HEK293 (cell line): Measurements from ENCODE around the gene MICAL3.

ENCODE experiments used
- CTCF ChIA-PET: fragments of 350-600 bp; formaldehyde crosslinking; extraction: SDS; loops from one replicate; lab custom pipeline; 2021; ENCODE audit warnings: antibody characterized with exemption; lab: Yijun Ruan, JAX
- POLR2A ChIA-PET: fragments of 300-600 bp; formaldehyde crosslinking; extraction: SDS; loops from one replicate; lab custom pipeline; 2020; ENCODE audit warnings: antibody characterized with exemption, inconsistent platforms; lab: Yijun Ruan, JAX
- H3K27ac ChIP-seq: fragments of 200-500 bp; sonication (Bioruptor generic); 2 replicates; pipeline ENCODE4 v1.5.1; 2014; ENCODE audit warnings: low read depth, low read length, control low read depth, inconsistent platforms; ENCODE audit errors: extremely low read depth
- H3K36me3 ChIP-seq, 2 experiments: fragments of 200-500 bp in 1 of 2; sonication (Bioruptor generic) in 1 of 2; 1 replicate in 1 of 2; 2 replicates in 1 of 2; pipeline ENCODE4 v1.5.1; 2014 to 2017; ENCODE audit warnings: inconsistent platforms in 2 of 2, low read length in 2 of 2; ENCODE audit not compliant: control insufficient read depth in 2 of 2, insufficient read depth in 1 of 2
- H3K4me1 ChIP-seq: fragments of 200-500 bp; sonication (Bioruptor generic); 2 replicates; pipeline ENCODE4 v1.5.1; 2014; ENCODE audit warnings: mild to moderate bottlenecking, low read length, inconsistent platforms; ENCODE audit not compliant: control insufficient read depth, insufficient read depth
- H3K4me3 ChIP-seq: 2 replicates; pipeline ENCODE4 v1.5.1; 2011; ENCODE audit warnings: low read depth, mild to moderate bottlenecking, control low read depth, low read length, moderate library complexity
- H3K9me3 ChIP-seq: fragments of 200-500 bp; sonication (Bioruptor generic); 2 replicates; pipeline ENCODE4 v1.5.1; 2014; ENCODE audit warnings: low read depth, low read length, inconsistent platforms; ENCODE audit not compliant: control insufficient read depth, insufficient read depth
- HOXA7 ChIP-seq: sonication (generic); formaldehyde crosslinking; IDR thresholded peaks from 2 replicates; pipeline ENCODE4 v1.8.1; 2022; ENCODE audit warnings: missing genetic modification reagents, borderline replicate concordance
- OSR2 ChIP-seq: fragments of 450-650 bp; formaldehyde crosslinking; IDR thresholded peaks from 2 replicates; pipeline ENCODE4 v1.5.1; 2016; ENCODE audit warnings: missing biosample characterization, missing genetic modification characterization
- SP3 ChIP-seq: fragments of 450-650 bp; formaldehyde crosslinking; IDR thresholded peaks from 2 replicates; pipeline ENCODE4 v1.5.1; 2016; ENCODE audit warnings: missing biosample characterization, missing genetic modification characterization
- YY1 ChIP-seq: fragments of 450-650 bp; formaldehyde crosslinking; IDR thresholded peaks from 2 replicates; pipeline ENCODE4 v1.5.1; 2018; ENCODE audit warnings: missing biosample characterization, missing genetic modification characterization
- ZBTB48 ChIP-seq: fragments of 450-650 bp; formaldehyde crosslinking; IDR thresholded peaks from 2 replicates; pipeline ENCODE4 v1.5.1; 2016; ENCODE audit warnings: missing biosample characterization, missing genetic modification characterization
- ZBTB7A ChIP-seq: fragments of 450-650 bp; formaldehyde crosslinking; IDR thresholded peaks from 2 replicates; pipeline ENCODE4 v1.5.1; 2016; ENCODE audit warnings: low read depth, missing biosample characterization, missing genetic modification characterization
- ZFP37 ChIP-seq: fragments of 450-650 bp; formaldehyde crosslinking; IDR thresholded peaks from 2 replicates; pipeline ENCODE4 v1.5.1; 2016; ENCODE audit warnings: missing biosample characterization, missing genetic modification characterization
- ZNF114 ChIP-seq: fragments of 450-650 bp; formaldehyde crosslinking; IDR thresholded peaks from 2 replicates; pipeline ENCODE4 v1.5.0; 2017; ENCODE audit warnings: missing biosample characterization, missing genetic modification characterization
- ZNF146 ChIP-seq: fragments of 450-650 bp; formaldehyde crosslinking; IDR thresholded peaks from 2 replicates; pipeline ENCODE4 v1.5.1; 2016; ENCODE audit warnings: missing biosample characterization, missing genetic modification characterization
- ZNF423 ChIP-seq: fragments of 450-650 bp; formaldehyde crosslinking; IDR thresholded peaks from 2 replicates; pipeline ENCODE4 v1.5.1; 2016; ENCODE audit warnings: missing biosample characterization, missing genetic modification characterization
- ZNF548 ChIP-seq: fragments of 450-650 bp; formaldehyde crosslinking; IDR thresholded peaks from 2 replicates; pipeline ENCODE4 v1.5.1; 2016; ENCODE audit warnings: missing biosample characterization, missing genetic modification characterization
- ZNF549 ChIP-seq: fragments of 450-650 bp; IDR thresholded peaks from 2 replicates; pipeline ENCODE4 v1.5.1; 2018; ENCODE audit warnings: missing biosample characterization, missing genetic modification characterization, mild to moderate bottlenecking, inconsistent platforms, moderate library complexity
- ZNF596 ChIP-seq: fragments of 450-650 bp; IDR thresholded peaks from 2 replicates; pipeline ENCODE4 v1.5.0; 2018; ENCODE audit warnings: missing biosample characterization, mild to moderate bottlenecking, missing genetic modification characterization, moderate library complexity
- ZNF701 ChIP-seq: fragments of 450-650 bp; formaldehyde crosslinking; IDR thresholded peaks from 2 replicates; pipeline ENCODE4 v1.5.1; 2016; ENCODE audit warnings: missing biosample characterization, missing genetic modification characterization
- ZNF776 ChIP-seq: fragments of 450-650 bp; formaldehyde crosslinking; IDR thresholded peaks from 2 replicates; pipeline ENCODE4 v1.5.0; 2017; ENCODE audit warnings: missing biosample characterization, missing genetic modification characterization, borderline replicate concordance
- ZNF785 ChIP-seq: fragments of 450-650 bp; formaldehyde crosslinking; IDR thresholded peaks from 2 replicates; pipeline ENCODE4 v1.5.1; 2016; ENCODE audit warnings: missing biosample characterization, missing genetic modification characterization
- ZNF837 ChIP-seq: fragments of 450-650 bp; formaldehyde crosslinking; IDR thresholded peaks from 2 replicates; pipeline ENCODE4 v1.5.1; 2016; ENCODE audit warnings: missing biosample characterization, missing genetic modification characterization
- TF ChIP-seq, protein P1 (sequence below): fragments of 450-650 bp; formaldehyde crosslinking; IDR thresholded peaks from 2 replicates; pipeline ENCODE4 v1.5.1; 2016; ENCODE audit warnings: missing biosample characterization, missing genetic modification characterization
- TF ChIP-seq, protein P2 (sequence below): fragments of 450-650 bp; formaldehyde crosslinking; IDR thresholded peaks from 2 replicates; pipeline ENCODE4 v1.5.1; 2016; ENCODE audit warnings: missing biosample characterization, missing genetic modification characterization, low read depth
- TF ChIP-seq, protein P3 (sequence below): fragments of 450-650 bp; IDR thresholded peaks from 2 replicates; pipeline ENCODE4 v1.5.1; 2018; ENCODE audit warnings: missing biosample characterization, mild to moderate bottlenecking, missing genetic modification characterization
- TF ChIP-seq, protein P4 (sequence below): fragments of 450-650 bp; formaldehyde crosslinking; IDR thresholded peaks from 2 replicates; pipeline ENCODE4 v1.5.0; 2017; ENCODE audit warnings: missing biosample characterization, missing genetic modification characterization, borderline replicate concordance
- TF ChIP-seq, protein P5 (sequence below): fragments of 450-650 bp; formaldehyde crosslinking; IDR thresholded peaks from 2 replicates; pipeline ENCODE4 v1.5.1; 2016; ENCODE audit warnings: missing biosample characterization, missing genetic modification characterization
- TF ChIP-seq, protein P6 (sequence below): fragments of 450-650 bp; formaldehyde crosslinking; IDR thresholded peaks from 2 replicates; pipeline ENCODE4 v1.5.1; 2016; ENCODE audit warnings: missing biosample characterization, missing genetic modification characterization
- TF ChIP-seq, protein P7 (sequence below): fragments of 450-650 bp; formaldehyde crosslinking; IDR thresholded peaks from 2 replicates; pipeline ENCODE4 v1.5.1; 2017; ENCODE audit warnings: missing biosample characterization, missing genetic modification characterization
- TF ChIP-seq, protein P8 (sequence below): fragments of 450-650 bp; formaldehyde crosslinking; IDR thresholded peaks from 2 replicates; pipeline ENCODE4 v1.5.1; 2016; ENCODE audit warnings: missing biosample characterization, missing genetic modification characterization

MICAL3 gene

DNA sequence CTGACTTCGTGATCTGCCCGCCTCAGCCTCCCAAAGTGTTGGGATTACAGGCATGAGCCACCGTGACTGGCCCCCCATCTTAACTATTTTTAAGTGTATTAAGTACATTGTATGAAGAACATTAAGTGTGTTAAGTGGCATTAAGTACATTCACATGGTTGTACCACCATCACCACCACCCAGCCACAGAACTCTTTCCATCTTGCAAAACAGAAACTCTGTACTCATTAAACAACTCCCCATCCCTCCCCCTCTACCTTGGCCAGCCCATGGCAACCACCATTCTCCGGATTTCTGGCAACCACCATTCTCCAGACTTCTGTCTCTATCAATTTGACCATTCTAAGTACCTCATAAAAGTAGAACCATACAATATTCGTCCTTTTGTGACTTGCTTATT lies 35.6 kb upstream of the MICAL3 start:
- ChIA-PET POLR2A (no interaction called here), CTCF (interaction anchor here (0.6 to 5.3 kb wide), 2 partner anchors 16 to 137 kb away, joined by 4 to 34 read pairs; no protein-coding TSS in a partner anchor)
- Histone ChIP-seq H3K4me1 (peaks cover 24% of the 10 kb centered on the region), H3K36me3 (no peaks in the 10 kb centered on the region), H3K9me3 (no peaks in the 10 kb centered on the region), H3K4me3 (no peak overlapping the region), H3K27ac (no peak overlapping the region)
- TF ChIP-seq ZBTB7A (tag by site-specific recombination) (no peak), ZFP37 (tag by site-specific recombination) (no peak), ZNF596 (no peak), ZNF837 (tag by site-specific recombination) (no peak), ZNF548 (tag by site-specific recombination) (no peak), OSR2 (tag by site-specific recombination) (no peak), YY1 (tag by site-specific recombination) (no peak), ZNF549 (tag by site-specific recombination) (no peak), HOXA7 (CRISPR knock-in tag) (no peak), ZNF114 (tag by site-specific recombination) (no peak), ZNF423 (tag by site-specific recombination) (no peak)
- TF ChIP-seq, protein P1, sequence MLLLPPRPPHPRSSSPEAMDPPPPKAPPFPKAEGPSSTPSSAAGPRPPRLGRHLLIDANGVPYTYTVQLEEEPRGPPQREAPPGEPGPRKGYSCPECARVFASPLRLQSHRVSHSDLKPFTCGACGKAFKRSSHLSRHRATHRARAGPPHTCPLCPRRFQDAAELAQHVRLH (tag by site-specific recombination) = no peak
- TF ChIP-seq, protein P2, sequence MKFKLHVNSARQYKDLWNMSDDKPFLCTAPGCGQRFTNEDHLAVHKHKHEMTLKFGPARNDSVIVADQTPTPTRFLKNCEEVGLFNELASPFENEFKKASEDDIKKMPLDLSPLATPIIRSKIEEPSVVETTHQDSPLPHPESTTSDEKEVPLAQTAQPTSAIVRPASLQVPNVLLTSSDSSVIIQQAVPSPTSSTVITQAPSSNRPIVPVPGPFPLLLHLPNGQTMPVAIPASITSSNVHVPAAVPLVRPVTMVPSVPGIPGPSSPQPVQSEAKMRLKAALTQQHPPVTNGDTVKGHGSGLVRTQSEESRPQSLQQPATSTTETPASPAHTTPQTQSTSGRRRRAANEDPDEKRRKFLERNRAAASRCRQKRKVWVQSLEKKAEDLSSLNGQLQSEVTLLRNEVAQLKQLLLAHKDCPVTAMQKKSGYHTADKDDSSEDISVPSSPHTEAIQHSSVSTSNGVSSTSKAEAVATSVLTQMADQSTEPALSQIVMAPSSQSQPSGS (tag by site-specific recombination) = no peak
- TF ChIP-seq, protein P3, sequence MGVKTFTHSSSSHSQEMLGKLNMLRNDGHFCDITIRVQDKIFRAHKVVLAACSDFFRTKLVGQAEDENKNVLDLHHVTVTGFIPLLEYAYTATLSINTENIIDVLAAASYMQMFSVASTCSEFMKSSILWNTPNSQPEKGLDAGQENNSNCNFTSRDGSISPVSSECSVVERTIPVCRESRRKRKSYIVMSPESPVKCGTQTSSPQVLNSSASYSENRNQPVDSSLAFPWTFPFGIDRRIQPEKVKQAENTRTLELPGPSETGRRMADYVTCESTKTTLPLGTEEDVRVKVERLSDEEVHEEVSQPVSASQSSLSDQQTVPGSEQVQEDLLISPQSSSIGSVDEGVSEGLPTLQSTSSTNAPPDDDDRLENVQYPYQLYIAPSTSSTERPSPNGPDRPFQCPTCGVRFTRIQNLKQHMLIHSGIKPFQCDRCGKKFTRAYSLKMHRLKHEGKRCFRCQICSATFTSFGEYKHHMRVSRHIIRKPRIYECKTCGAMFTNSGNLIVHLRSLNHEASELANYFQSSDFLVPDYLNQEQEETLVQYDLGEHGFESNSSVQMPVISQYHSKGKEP = no peak
- TF ChIP-seq, protein P4, sequence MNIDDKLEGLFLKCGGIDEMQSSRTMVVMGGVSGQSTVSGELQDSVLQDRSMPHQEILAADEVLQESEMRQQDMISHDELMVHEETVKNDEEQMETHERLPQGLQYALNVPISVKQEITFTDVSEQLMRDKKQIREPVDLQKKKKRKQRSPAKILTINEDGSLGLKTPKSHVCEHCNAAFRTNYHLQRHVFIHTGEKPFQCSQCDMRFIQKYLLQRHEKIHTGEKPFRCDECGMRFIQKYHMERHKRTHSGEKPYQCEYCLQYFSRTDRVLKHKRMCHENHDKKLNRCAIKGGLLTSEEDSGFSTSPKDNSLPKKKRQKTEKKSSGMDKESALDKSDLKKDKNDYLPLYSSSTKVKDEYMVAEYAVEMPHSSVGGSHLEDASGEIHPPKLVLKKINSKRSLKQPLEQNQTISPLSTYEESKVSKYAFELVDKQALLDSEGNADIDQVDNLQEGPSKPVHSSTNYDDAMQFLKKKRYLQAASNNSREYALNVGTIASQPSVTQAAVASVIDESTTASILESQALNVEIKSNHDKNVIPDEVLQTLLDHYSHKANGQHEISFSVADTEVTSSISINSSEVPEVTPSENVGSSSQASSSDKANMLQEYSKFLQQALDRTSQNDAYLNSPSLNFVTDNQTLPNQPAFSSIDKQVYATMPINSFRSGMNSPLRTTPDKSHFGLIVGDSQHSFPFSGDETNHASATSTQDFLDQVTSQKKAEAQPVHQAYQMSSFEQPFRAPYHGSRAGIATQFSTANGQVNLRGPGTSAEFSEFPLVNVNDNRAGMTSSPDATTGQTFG (tag by site-specific recombination) = no peak

DNA sequence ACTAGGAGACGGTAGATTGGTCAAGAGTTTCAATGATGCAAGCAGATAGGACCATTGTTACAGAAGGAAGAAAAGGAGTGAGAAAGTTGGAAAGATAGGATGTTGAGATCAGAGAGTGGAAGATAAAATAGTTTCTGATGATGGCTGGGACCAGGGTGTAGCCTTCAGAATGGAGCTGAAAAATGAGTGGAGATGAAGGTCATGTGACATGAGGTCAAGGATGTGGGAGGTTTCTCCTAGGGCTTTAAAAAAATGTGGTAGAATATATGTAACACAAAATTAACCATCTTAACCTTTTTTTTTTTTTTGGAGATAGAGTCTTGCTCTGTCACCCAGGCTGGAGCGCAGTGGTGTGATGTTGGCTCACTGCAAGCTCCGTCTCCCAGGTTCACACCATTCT lies 35.1 kb upstream of the MICAL3 start:
- Histone ChIP-seq H3K9me3 (no peaks in the 10 kb centered on the region), H3K4me3 (no peak overlapping the region), H3K4me1 (peaks cover 24% of the 10 kb centered on the region), H3K36me3 (no peaks in the 10 kb centered on the region), H3K27ac (no peak overlapping the region)
- ChIA-PET POLR2A (no interaction called here), CTCF (interaction anchor here (0.6 to 5.3 kb wide), 4 partner anchors 14 to 63 kb away, joined by 3 to 34 read pairs (median 6); no protein-coding TSS in a partner anchor)
- TF ChIP-seq, protein P5, sequence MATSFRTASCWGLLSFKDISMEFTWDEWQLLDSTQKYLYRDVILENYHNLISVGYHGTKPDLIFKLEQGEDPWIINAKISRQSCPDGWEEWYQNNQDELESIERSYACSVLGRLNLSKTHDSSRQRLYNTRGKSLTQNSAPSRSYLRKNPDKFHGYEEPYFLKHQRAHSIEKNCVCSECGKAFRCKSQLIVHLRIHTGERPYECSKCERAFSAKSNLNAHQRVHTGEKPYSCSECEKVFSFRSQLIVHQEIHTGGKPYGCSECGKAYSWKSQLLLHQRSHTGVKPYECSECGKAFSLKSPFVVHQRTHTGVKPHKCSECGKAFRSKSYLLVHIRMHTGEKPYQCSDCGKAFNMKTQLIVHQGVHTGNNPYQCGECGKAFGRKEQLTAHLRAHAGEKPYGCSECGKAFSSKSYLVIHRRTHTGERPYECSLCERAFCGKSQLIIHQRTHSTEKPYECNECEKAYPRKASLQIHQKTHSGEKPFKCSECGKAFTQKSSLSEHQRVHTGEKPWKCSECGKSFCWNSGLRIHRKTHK = no peak
- TF ChIP-seq, protein P6, sequence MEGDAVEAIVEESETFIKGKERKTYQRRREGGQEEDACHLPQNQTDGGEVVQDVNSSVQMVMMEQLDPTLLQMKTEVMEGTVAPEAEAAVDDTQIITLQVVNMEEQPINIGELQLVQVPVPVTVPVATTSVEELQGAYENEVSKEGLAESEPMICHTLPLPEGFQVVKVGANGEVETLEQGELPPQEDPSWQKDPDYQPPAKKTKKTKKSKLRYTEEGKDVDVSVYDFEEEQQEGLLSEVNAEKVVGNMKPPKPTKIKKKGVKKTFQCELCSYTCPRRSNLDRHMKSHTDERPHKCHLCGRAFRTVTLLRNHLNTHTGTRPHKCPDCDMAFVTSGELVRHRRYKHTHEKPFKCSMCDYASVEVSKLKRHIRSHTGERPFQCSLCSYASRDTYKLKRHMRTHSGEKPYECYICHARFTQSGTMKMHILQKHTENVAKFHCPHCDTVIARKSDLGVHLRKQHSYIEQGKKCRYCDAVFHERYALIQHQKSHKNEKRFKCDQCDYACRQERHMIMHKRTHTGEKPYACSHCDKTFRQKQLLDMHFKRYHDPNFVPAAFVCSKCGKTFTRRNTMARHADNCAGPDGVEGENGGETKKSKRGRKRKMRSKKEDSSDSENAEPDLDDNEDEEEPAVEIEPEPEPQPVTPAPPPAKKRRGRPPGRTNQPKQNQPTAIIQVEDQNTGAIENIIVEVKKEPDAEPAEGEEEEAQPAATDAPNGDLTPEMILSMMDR (tag by site-specific recombination) = no peak
- TF ChIP-seq ZNF701 (tag by site-specific recombination) (no peak), ZNF785 (tag by site-specific recombination) (no peak), ZNF146 (tag by site-specific recombination) (no peak), ZNF776 (no peak), ZBTB48 (tag by site-specific recombination) (no peak), SP3 (tag by site-specific recombination) (no peak)
- TF ChIP-seq, protein P7, sequence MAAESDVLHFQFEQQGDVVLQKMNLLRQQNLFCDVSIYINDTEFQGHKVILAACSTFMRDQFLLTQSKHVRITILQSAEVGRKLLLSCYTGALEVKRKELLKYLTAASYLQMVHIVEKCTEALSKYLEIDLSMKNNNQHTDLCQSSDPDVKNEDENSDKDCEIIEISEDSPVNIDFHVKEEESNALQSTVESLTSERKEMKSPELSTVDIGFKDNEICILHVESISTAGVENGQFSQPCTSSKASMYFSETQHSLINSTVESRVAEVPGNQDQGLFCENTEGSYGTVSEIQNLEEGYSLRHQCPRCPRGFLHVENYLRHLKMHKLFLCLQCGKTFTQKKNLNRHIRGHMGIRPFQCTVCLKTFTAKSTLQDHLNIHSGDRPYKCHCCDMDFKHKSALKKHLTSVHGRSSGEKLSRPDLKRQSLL (tag by site-specific recombination) = no peak
- TF ChIP-seq, protein P8, sequence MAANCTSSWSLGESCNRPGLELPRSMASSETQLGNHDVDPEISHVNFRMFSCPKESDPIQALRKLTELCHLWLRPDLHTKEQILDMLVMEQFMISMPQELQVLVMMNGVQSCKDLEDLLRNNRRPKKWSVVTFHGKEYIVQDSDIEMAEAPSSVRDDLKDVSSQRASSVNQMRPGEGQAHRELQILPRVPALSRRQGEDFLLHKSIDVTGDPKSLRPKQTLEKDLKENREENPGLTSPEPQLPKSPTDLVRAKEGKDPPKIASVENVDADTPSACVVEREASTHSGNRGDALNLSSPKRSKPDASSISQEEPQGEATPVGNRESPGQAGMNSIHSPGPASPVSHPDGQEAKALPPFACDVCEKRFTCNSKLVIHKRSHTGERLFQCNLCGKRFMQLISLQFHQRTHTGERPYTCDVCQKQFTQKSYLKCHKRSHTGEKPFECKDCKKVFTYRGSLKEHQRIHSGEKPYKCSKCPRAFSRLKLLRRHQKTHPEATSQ = no peak
